H1 (cell line): Measurements from ENCODE around the gene SLC2A4RG. TPM values are rescaled to one million over a fixed set of nuclear protein-coding genes. Genes with fewer than 3 reads are reported as not detected.

Source experiments
- CTCF ChIA-PET: fragments of 300-600 bp; sonication (Branson Sonifier 250); formaldehyde crosslinking; loops from one replicate; lab custom pipeline; 2021; ENCODE audit not compliant: partially characterized antibody; lab: Charles Lee
- POLR2A ChIA-PET: fragments of 300-600 bp; sonication (Branson Sonifier 250); formaldehyde crosslinking; loops from one replicate; lab custom pipeline; 2021; ENCODE audit warnings: inconsistent platforms; ENCODE audit not compliant: partially characterized antibody; lab: Charles Lee
- DNase-seq, 2 experiments: peaks; one replicate each; pipeline versions ENCODE4 v3.0.0 to v3.0.0-alpha.2; 2010 to 2022; ENCODE audit warnings: low spot score in 2 of 2, low read depth in 1 of 2, mixed read lengths in 1 of 2
- FAIRE-seq: peaks from 2 replicates; lab custom pipeline; 2011; peaks lifted over from hg19 to GRCh38; lab: Jason Lieb, UNC
- H2AFZ ChIP-seq: 2 replicates; pipeline ENCODE4 v1.8.1; 2012; ENCODE audit warnings: low read length, inconsistent platforms
- H2AK5ac ChIP-seq: 2 replicates; pipeline ENCODE4 v1.6.1; 2013; ENCODE audit warnings: low read depth, low read length
- H2BK120ac ChIP-seq: replicated peaks from 2 replicates; pipeline ENCODE3; 2013; ENCODE audit warnings: low read depth, low read length, inconsistent platforms
- H2BK12ac ChIP-seq: 2 replicates; pipeline ENCODE4 v1.6.1; 2013; ENCODE audit warnings: low read depth, low read length
- H2BK15ac ChIP-seq: 2 replicates; pipeline ENCODE4 v1.6.1; 2013; ENCODE audit warnings: low read length
- H2BK20ac ChIP-seq: 2 replicates; pipeline ENCODE4 v1.6.1; 2013; ENCODE audit warnings: low read length
- H2BK5ac ChIP-seq: 2 replicates; pipeline ENCODE4 v1.6.1; 2013; ENCODE audit warnings: low read depth, low read length
- H3K14ac ChIP-seq: 2 replicates; pipeline ENCODE4 v1.6.1; 2013; ENCODE audit warnings: inconsistent platforms; ENCODE audit not compliant: insufficient read length
- H3K18ac ChIP-seq: 2 replicates; pipeline ENCODE4 v1.6.1; 2013; ENCODE audit warnings: low read length; ENCODE audit errors: extremely low read depth
- H3K23ac ChIP-seq: 2 replicates; pipeline ENCODE4 v1.6.1; 2013; ENCODE audit warnings: inconsistent platforms; ENCODE audit not compliant: insufficient read length
- H3K23me2 ChIP-seq: 2 replicates; pipeline ENCODE4 v1.6.1; 2013; ENCODE audit warnings: low read depth, low read length
- H3K27ac ChIP-seq: 2 replicates; pipeline ENCODE4 v1.6.1; 2011; ENCODE audit warnings: low read depth, low read length, inconsistent platforms
- H3K27me3 ChIP-seq, 4 experiments: replicated peaks in 1 of 4; 1 replicate in 1 of 4; 2 replicates in 3 of 4; pipeline versions ENCODE4 v1.6.1 to v1.8.1; 2011 to 2013; ENCODE audit warnings: low read length in 3 of 4, mild to moderate bottlenecking in 3 of 4, inconsistent platforms in 2 of 4, mixed read lengths in 2 of 4, moderate library complexity in 1 of 4; ENCODE audit not compliant: control insufficient read depth in 3 of 4, insufficient read depth in 3 of 4; ENCODE audit errors: extremely low read depth in 1 of 4
- H3K36me3 ChIP-seq, 4 experiments: 2 replicates each; pipeline versions ENCODE4 v1.6.1 to v1.8.1; 2011 to 2013; ENCODE audit warnings: mild to moderate bottlenecking in 4 of 4, low read length in 3 of 4, moderate library complexity in 2 of 4, control low read depth in 1 of 4, inconsistent platforms in 1 of 4; ENCODE audit not compliant: insufficient read depth in 4 of 4, control insufficient read depth in 2 of 4
- H3K4ac ChIP-seq: replicated peaks from 2 replicates; pipeline ENCODE3; 2013; ENCODE audit warnings: low read length, low read depth, mixed read lengths, inconsistent platforms; ENCODE audit not compliant: insufficient read length
- H3K4me1 ChIP-seq, 4 experiments: replicated peaks in 1 of 4; 1 replicate in 1 of 4; 2 replicates in 3 of 4; pipeline versions ENCODE4 v1.6.1 to v1.8.1; 2011 to 2013; ENCODE audit warnings: low read length in 3 of 4, inconsistent platforms in 2 of 4, mixed read lengths in 1 of 4; ENCODE audit not compliant: insufficient read depth in 4 of 4, control insufficient read depth in 3 of 4
- H3K4me2 ChIP-seq, 2 experiments: 2 replicates each; pipeline versions ENCODE4 v1.6.1 to v1.8.1; 2011 to 2013; ENCODE audit warnings: low read depth in 2 of 2, low read length in 2 of 2, control low read depth in 1 of 2, inconsistent platforms in 1 of 2, mild to moderate bottlenecking in 1 of 2; ENCODE audit not compliant: insufficient read depth in 1 of 2
- H3K4me3 ChIP-seq, 4 experiments: fragments of 200-600, 300-600 bp in 1 of 4; sonication (generic), shearing (Covaris generic), sonication (Bioruptor Twin) in 1 of 4; 2 replicates each; pipeline versions ENCODE4 v1.5.1 to v1.8.1; 2011 to 2016; ENCODE audit warnings: low read length in 4 of 4, low read depth in 3 of 4, control low read depth in 2 of 4, inconsistent platforms in 2 of 4, mild to moderate bottlenecking in 2 of 4, mixed read lengths in 1 of 4, moderate library complexity in 1 of 4; ENCODE audit not compliant: insufficient read depth in 2 of 4; ENCODE audit errors: extremely low read depth in 1 of 4
- H3K56ac ChIP-seq: replicated peaks from 2 replicates; pipeline ENCODE3; 2013; ENCODE audit warnings: low read depth, mild to moderate bottlenecking, mixed read lengths, low read length, inconsistent platforms; ENCODE audit not compliant: insufficient read length
- H3K79me1 ChIP-seq: 2 replicates; pipeline ENCODE4 v1.6.1; 2013; ENCODE audit warnings: low read depth, low read length, control low read depth
- H3K79me2 ChIP-seq, 2 experiments: 2 replicates each; pipeline versions ENCODE4 v1.6.1 to v1.8.1; 2012 to 2013; ENCODE audit warnings: low read length in 2 of 2, mild to moderate bottlenecking in 2 of 2, inconsistent platforms in 1 of 2; ENCODE audit not compliant: insufficient read depth in 2 of 2, control insufficient read depth in 1 of 2
- H3K9ac ChIP-seq, 4 experiments: replicated peaks in 1 of 4; 1 replicate in 1 of 4; 2 replicates in 3 of 4; pipeline versions ENCODE4 v1.6.1 to v1.8.1; 2011 to 2013; ENCODE audit warnings: low read depth in 3 of 4, low read length in 3 of 4, control low read depth in 2 of 4, mild to moderate bottlenecking in 2 of 4, moderate library complexity in 2 of 4, inconsistent platforms in 1 of 4; ENCODE audit errors: extremely low read depth in 1 of 4
- H3K9me3 ChIP-seq, 2 experiments: 2 replicates each; pipeline versions ENCODE4 v1.6.1 to v1.8.1; 2012 to 2013; ENCODE audit warnings: mild to moderate bottlenecking in 2 of 2, moderate library complexity in 2 of 2, control low read depth in 1 of 2, inconsistent platforms in 1 of 2, low read depth in 1 of 2, low read length in 1 of 2, mixed read lengths in 1 of 2; ENCODE audit not compliant: insufficient read depth in 2 of 2
- H4K20me1 ChIP-seq, 2 experiments: replicated peaks in 1 of 2; 2 replicates each; pipeline versions ENCODE3 to v1.8.1; 2011 to 2013; ENCODE audit warnings: inconsistent platforms in 2 of 2, low read length in 2 of 2, mild to moderate bottlenecking in 1 of 2; ENCODE audit not compliant: insufficient read depth in 2 of 2, control insufficient read depth in 1 of 2
- H4K5ac ChIP-seq: 2 replicates; pipeline ENCODE4 v1.6.1; 2013; ENCODE audit warnings: low read length, low read depth, mixed read lengths, inconsistent platforms; ENCODE audit not compliant: insufficient read length
- H4K8ac ChIP-seq: 2 replicates; pipeline ENCODE4 v1.8.0; 2013; ENCODE audit warnings: mild to moderate bottlenecking, moderate library complexity, low read length, inconsistent platforms; ENCODE audit not compliant: insufficient read depth; ENCODE audit errors: extremely low read depth
- H4K91ac ChIP-seq: replicated peaks from 2 replicates; pipeline ENCODE3; 2013; ENCODE audit warnings: low read length, mixed read lengths, inconsistent platforms; ENCODE audit not compliant: insufficient read length
- KDM4A ChIP-seq: IDR thresholded peaks from one replicate; pipeline ENCODE4 v1.7.1; 2012; ENCODE audit warnings: low read depth, mild to moderate bottlenecking, moderate library complexity, low read length, inconsistent platforms; ENCODE audit not compliant: severe bottlenecking
- POLR2A ChIP-seq, 2 experiments: IDR thresholded peaks; 1 replicate in 1 of 2; 2 replicates in 1 of 2; pipeline ENCODE4 v1.6.1; 2011; ENCODE audit warnings: low read depth in 2 of 2, low read length in 2 of 2, mild to moderate bottlenecking in 2 of 2; ENCODE audit errors: control extremely low read depth in 1 of 2
- RAD21 ChIP-seq, 2 experiments: IDR thresholded peaks in 1 of 2; conservative IDR thresholded peaks in 1 of 2; 2 replicates each; pipeline ENCODE4 v1.6.1; 2011; ENCODE audit warnings: low read depth in 2 of 2, low read length in 2 of 2, improper control_type of control experiment in 1 of 2, inconsistent platforms in 1 of 2, mild to moderate bottlenecking in 1 of 2, moderate library complexity in 1 of 2
- RBBP5 ChIP-seq: IDR thresholded peaks from 2 replicates; pipeline ENCODE4 v1.7.1; 2012; ENCODE audit warnings: low read depth, mild to moderate bottlenecking, inconsistent platforms, low read length, moderate library complexity, borderline replicate concordance
- SIN3A ChIP-seq, 2 experiments: IDR thresholded peaks in 1 of 2; conservative IDR thresholded peaks in 1 of 2; 2 replicates each; pipeline ENCODE4 v1.6.1; 2011 to 2012; ENCODE audit warnings: low read length in 2 of 2, improper control_type of control experiment in 1 of 2, low read depth in 1 of 2, mild to moderate bottlenecking in 1 of 2
- SIRT6 ChIP-seq: IDR thresholded peaks from one replicate; pipeline ENCODE4 v1.7.1; 2012; ENCODE audit warnings: low read length, inconsistent platforms
- SUZ12 ChIP-seq: fragments of 200-600 bp; sonication (generic); IDR thresholded peaks from 2 replicates; pipeline ENCODE4 v1.6.1; 2012; ENCODE audit warnings: mild to moderate bottlenecking, inconsistent platforms, low read length, moderate library complexity, mixed read lengths
- TBP ChIP-seq: IDR thresholded peaks from 2 replicates; pipeline ENCODE4 v1.6.1; 2011; ENCODE audit warnings: low read depth, low read length, improper control_type of control experiment
- WGBS, 2 experiments: shearing (Covaris generic) in 1 of 2; methylation state at CpG; one replicate each; pipeline versions ENCODE4 v1.1.6 to v1.1.7; 2013 to 2015; ENCODE audit warnings: low lambda C conversion rate in 2 of 2, mixed read lengths in 2 of 2, inconsistent platforms in 1 of 2, low coverage in 1 of 2, missing lambda C conversion rate in 1 of 2; ENCODE audit not compliant: insufficient replicate concordance in 2 of 2, insufficient coverage in 1 of 2, insufficient read length in 1 of 2; ENCODE audit errors: extremely low coverage in 1 of 2, missing lambda C conversion rate in 1 of 2; 5-methylcytosine and 5-hydroxymethylcytosine counted together
- polyA plus RNA-seq, 7 experiments: library from polyadenylated mRNA; depleted of rRNA in 3 of 7; stranded (reverse) in 5 of 7; unstranded in 2 of 7; fragments of >200 nt in 5 of 7; fragments of 200-250 nt in 2 of 7; gene quantifications; 1 replicate in 5 of 7; 2 replicates in 1 of 7; 4 replicates in 1 of 7; pipeline versions ENCODE4 v1.2.1 to v1.2.3, GENCODE V29; 2011 to 2013; ENCODE audit warnings: missing spikeins in 2 of 7, mixed read lengths in 2 of 7
- total RNA-seq: library from RNA; stranded (reverse); fragmentation: NEBNext Ultra II Directional; extraction: Animal tissue kit (Norgen Biotek cat#: 25700); gene quantifications from 2 replicates; pipeline ENCODE4 v1.2.1, GENCODE V29; 2021

Gene SLC2A4RG
- total and polyA plus RNA-seq, 2 of the 8 experiments (the other 6 are each of a cell fraction or from before 2014, with no cell fraction given) = 15.9 to 29.1 TPM

- H2AFZ ChIP-seq = no peak overlapping the region
- peaks cover 0 to 9% (median 6%) of the 10 kb centered on the region in 4 experiments; a peak in 5 of 7 replicates for H3K4me1 ChIP-seq
- H3K9me3 ChIP-seq = peaks cover 0 to 3% of the 10 kb centered on the region in 2 experiments; a peak in 1 of 4 replicates
- no peak overlapping the region for H3K27ac ChIP-seq
- peak overlapping the region in 2 of 4 experiments; percentile 26 to 34; a peak in 3 of 7 replicates for H3K9ac ChIP-seq
- H2BK5ac ChIP-seq = 0 out of 2 replicates have a peak overlapping the region, but pooled peaks have one; percentile 22
- no peak overlapping the region; the same call in 1 of the 2 replicates for H2BK12ac ChIP-seq
- peak overlapping the region; percentile 59 for H3K56ac ChIP-seq
- H3K4ac ChIP-seq = peak overlapping the region; percentile 65
- FAIRE-seq = no peak
- H3K23me2 ChIP-seq = peaks cover 7% of the 10 kb centered on the region; the same call in 1 of the 2 replicates
- H2BK120ac ChIP-seq = no peak overlapping the region
- peak overlapping the region; percentile 71 to 89 for H3K4me2 ChIP-seq
- peak in 1 of 2 experiments; percentile 95 for DNase-seq
- peak overlapping the region; percentile 38; the same call in 1 of the 2 replicates for H3K18ac ChIP-seq
- H4K5ac ChIP-seq = peak overlapping the region; percentile 66
- peaks cover 4 to 11% of the 10 kb centered on the region in 2 experiments; a peak in 2 of 4 replicates for H3K79me2 ChIP-seq
- no peaks in the 10 kb centered on the region for H3K36me3 ChIP-seq
- ChIA-PET CTCF (interaction anchor here (0.7 to 10.7 kb wide), 53 partner anchors 10 to 252 kb away, joined by 3 to 191 read pairs (median 5); partner anchors contain the start of genes ARFRP1, LIME1, PRPF6 and PTK6), POLR2A (interaction anchor here (0.6 to 2.8 kb wide), 16 partner anchors 9 to 254 kb away, joined by 3 to 22 read pairs (median 3); partner anchors contain the start of genes LIME1, PPDPF and TPD52L2)
- H2BK20ac ChIP-seq = no peak overlapping the region
- no peaks in the 10 kb centered on the region for H3K27me3 ChIP-seq
- H4K91ac ChIP-seq = peak overlapping the region; percentile 85
- peaks cover 3 to 14% of the 10 kb centered on the region in 2 experiments for H4K20me1 ChIP-seq
- H3K23ac ChIP-seq = no peak overlapping the region
- H4K8ac ChIP-seq = peak overlapping the region; percentile 80
- 14% methylated on average over 64 of the region's 67 CpGs; no CpG with 5 or more reads in 1 of the 2 experiments for WGBS, 2 experiments
- peak overlapping the region; percentile 65 for H2BK15ac ChIP-seq
- H3K79me1 ChIP-seq = peaks cover 14% of the 10 kb centered on the region
- H2AK5ac ChIP-seq = no peak overlapping the region
- peak overlapping the region; percentile 12 to 62 (median 46); a peak in 7 of 8 replicates for H3K4me3 ChIP-seq
- no peak overlapping the region for H3K14ac ChIP-seq
- no peak for TF ChIP-seq TBP
- no peak for TF ChIP-seq SIRT6
- TF ChIP-seq RBBP5 = 0 out of 2 replicates have a peak, but pooled peaks have one; percentile 52
- no peak for TF ChIP-seq KDM4A
- TF ChIP-seq RAD21 (IDR thresholded peaks at IDR 0.05 in 1 of 2, conservative IDR thresholded peaks at IDR 0.05 in 1 of 2; ENCODE audit: low read depth in 2 of 2, low read length in 2 of 2) = peak; percentile 70 to 80
- no peak for TF ChIP-seq SUZ12
- peak in 1 of 2 experiments; percentile 85; a peak in 2 of 4 replicates for TF ChIP-seq SIN3A (conservative IDR thresholded peaks at IDR 0.05 in 1 of 2, IDR thresholded peaks at IDR 0.05 in 1 of 2; ENCODE audit: low read depth in 1 of 2, low read length in 2 of 2)
- no peak for TF ChIP-seq POLR2A (IDR thresholded peaks at IDR 0.05; ENCODE audit: control extremely low read depth in 1 of 2, low read depth in 2 of 2, low read length in 2 of 2)
Measured at GRCh38 chr20:63775096-63775978, 35.8 kb downstream of the SLC2A4RG start.
